WERI-Rb-1 (cell line): ENCODE data around the gene OR13C3.

Source experiments
- DNase-seq: peaks from one replicate; pipeline ENCODE4 v3.0.0-alpha.2; 2020
- H3K27ac ChIP-seq: fragments of 250-450 bp; sonication (Bioruptor Pico); 2 replicates; pipeline ENCODE4 v1.5.1; 2020; ENCODE audit warnings: mild to moderate bottlenecking, moderate library complexity
- H3K27me3 ChIP-seq: fragments of 250-450 bp; sonication (Bioruptor Pico); 2 replicates; pipeline ENCODE4 v1.5.1; 2021; ENCODE audit warnings: mild to moderate bottlenecking, low read depth, moderate library complexity; ENCODE audit not compliant: insufficient read depth, severe bottlenecking
- H3K36me3 ChIP-seq: fragments of 250-450 bp; sonication (Bioruptor Pico); 2 replicates; pipeline ENCODE4 v1.5.1; 2020; ENCODE audit warnings: mild to moderate bottlenecking, moderate library complexity
- H3K4me3 ChIP-seq: 2 replicates; pipeline ENCODE4 v1.5.1; 2011; ENCODE audit warnings: low read depth, mild to moderate bottlenecking, control low read depth, low read length
- H3K9me3 ChIP-seq: fragments of 250-450 bp; sonication (Bioruptor Pico); 2 replicates; pipeline ENCODE4 v1.5.1; 2021; ENCODE audit warnings: mild to moderate bottlenecking, moderate library complexity; ENCODE audit not compliant: severe bottlenecking
- CTCF ChIP-seq: IDR thresholded peaks from 2 replicates; pipeline ENCODE4 v1.5.1; 2011; ENCODE audit warnings: low read depth, mild to moderate bottlenecking, control low read depth, inconsistent platforms, low read length

OR13C3 gene

GRCh38 chr9:104536756-104537155 is at the start of gene OR13C3:
OR13C3 (minus strand) TSS chr9:104536856; CDS start chr9:104536723, 133 bp downstream.
- H3K9me3 ChIP-seq: no peaks in the 10 kb centered on the region
- no peak for DNase-seq
- H3K36me3 ChIP-seq: no peaks in the 10 kb centered on the region
- no peak within 1 kb of the TSS for H3K27ac ChIP-seq
- H3K4me3 ChIP-seq: no peak within 1 kb of the TSS
- H3K27me3 ChIP-seq: no peaks in the 10 kb centered on the region
- no peak for TF ChIP-seq CTCF

GRCh38 chr9:104580562-104580961 is 43.9 kb upstream of the OR13C3 start:
- Histone ChIP-seq H3K27ac (no peak overlapping the region), H3K9me3 (no peaks in the 10 kb centered on the region), H3K36me3 (no peaks in the 10 kb centered on the region), H3K27me3 (no peaks in the 10 kb centered on the region), H3K4me3 (no peak overlapping the region)
- no peak for TF ChIP-seq CTCF
- no peak for DNase-seq

- TF ChIP-seq CTCF: no peak
- Histone ChIP-seq H3K9me3 (no peaks in the 10 kb centered on the region), H3K27ac (no peak overlapping the region), H3K4me3 (no peak overlapping the region), H3K36me3 (no peaks in the 10 kb centered on the region), H3K27me3 (no peaks in the 10 kb centered on the region)
- no peak for DNase-seq
These were observed 40.6 kb upstream of the OR13C3 start for GRCh38 chr9:104577263-104577662.

- no peak overlapping the region for H3K4me3 ChIP-seq
- TF ChIP-seq CTCF: no peak
These were observed 38.8 kb upstream of the OR13C3 start for GRCh38 chr9:104575456-104575855.

GRCh38 chr9:104572612-104573011 is 36.0 kb upstream of the OR13C3 start:
- Histone ChIP-seq H3K4me3 (no peak overlapping the region), H3K36me3 (no peaks in the 10 kb centered on the region), H3K9me3 (no peaks in the 10 kb centered on the region), H3K27me3 (no peaks in the 10 kb centered on the region), H3K27ac (no peak overlapping the region)
- no peak for DNase-seq
- no peak for TF ChIP-seq CTCF

More at GRCh38 chr9:104575456-104575855, 38.8 kb upstream of the OR13C3 start:
- Histone ChIP-seq H3K36me3 (no peaks in the 10 kb centered on the region), H3K27me3 (no peaks in the 10 kb centered on the region), H3K9me3 (no peaks in the 10 kb centered on the region), H3K27ac (no peak overlapping the region)
- DNase-seq: no peak

- no peak for DNase-seq
- Histone ChIP-seq H3K9me3 (no peaks in the 10 kb centered on the region), H3K27me3 (no peaks in the 10 kb centered on the region), H3K36me3 (no peaks in the 10 kb centered on the region), H3K27ac (no peak within 1 kb of the TSS), H3K4me3 (no peak within 1 kb of the TSS)
- no peak for TF ChIP-seq CTCF
These were observed 32.2 kb upstream of the OR13C3 start, which contains the start of gene OR13C8 for GRCh38 chr9:104568868-104569267. OR13C8 (plus strand) TSS chr9:104569168; CDS start chr9:104569168, 0 bp downstream.
